Ovary (tissue), 9 donors: ENCODE results near the gene TADA2B. TPM values are rescaled to one million over a fixed set of nuclear protein-coding genes. Genes with fewer than 3 reads are reported as not detected.

Source experiments
- DNase-seq, 5 donors: peaks; one replicate each; pipeline ENCODE4 v3.0.0-alpha.2; 2019 to 2020
- H3K27ac ChIP-seq, 2 donors: fragments of 200-600 bp; one replicate each; pipeline versions ENCODE4 v1.5.1 to v1.8.0; 2019 to 2022
- H3K27me3 ChIP-seq: fragments of 200-600 bp; one replicate; pipeline ENCODE4 v1.8.0; 2022
- H3K36me3 ChIP-seq: fragments of 200-600 bp; sonication (generic); one replicate; pipeline ENCODE4 v1.5.1; 2019
- H3K4me1 ChIP-seq: one replicate; pipeline ENCODE4 v1.8.1; 2013; ENCODE audit warnings: mild to moderate bottlenecking, moderate library complexity; ENCODE audit not compliant: insufficient read depth
- H3K4me3 ChIP-seq: fragments of 200-600 bp; sonication (generic); one replicate; pipeline ENCODE4 v1.5.1; 2017
- H3K9me3 ChIP-seq, 2 donors: fragments of 200-600 bp in 1 of 2; sonication (generic) in 1 of 2; one replicate each; pipeline versions ENCODE4 v1.5.1 to v1.8.1; 2013 to 2019; ENCODE audit warnings: mild to moderate bottlenecking in 1 of 2, moderate library complexity in 1 of 2
- EP300 ChIP-seq: sonication (generic); formaldehyde crosslinking; IDR thresholded peaks from one replicate; pipeline ENCODE4 v1.6.1; 2017; ENCODE audit warnings: antibody characterized with exemption
- POLR2A ChIP-seq: fragments of 450-650 bp; IDR thresholded peaks from one replicate; pipeline ENCODE4 v1.6.1; 2017; ENCODE audit warnings: antibody characterized with exemption, mild to moderate bottlenecking, moderate library complexity
- WGBS, 3 donors: extraction: QIAGEN DNeasy Blood & Tissue Kit in 1 of 3; methylation state at CpG; one replicate each; pipeline versions ENCODE4 v1.1.5 to v1.1.7; 2013 to 2017; 5-methylcytosine and 5-hydroxymethylcytosine counted together
- intact Hi-C, 4 donors: fragments of 100-400 bp; cut with DNase I; formaldehyde crosslinking; loops; one replicate each; pipeline versions ENCODE4 v1.11.0 to v1.15.1; 2022 to 2023
- polyA plus RNA-seq, 2 donors: library from polyadenylated mRNA; stranded (reverse); fragments of 200-250 nt in 1 of 2; fragments of 350-450 nt in 1 of 2; fragmentation: Illumina TruSeq in 1 of 2; extraction: RNeasy Lipid Tissue Mini Kit (QIAGEN cat#74804) in 1 of 2; gene quantifications; one replicate each; pipeline ENCODE4 v1.2.3, GENCODE V29; 2013 to 2014
- total RNA-seq, 7 donors: library from RNA; depleted of rRNA in 2 of 7; stranded (reverse); fragments of >200 nt in 2 of 7; fragmentation: NEBNext Ultra II Directional in 3 of 7; extraction: Animal tissue kit (Norgen Biotek cat#: 25700) in 3 of 7; gene quantifications; one replicate each; pipeline versions ENCODE4 v1.1.0 to v1.2.4, GENCODE V29; 2016 to 2023
- TF ChIP-seq, protein P1 (sequence below), 3 donors: fragments of 450-650 bp in 2 of 3; fragments of 200-600 bp in 1 of 3; IDR thresholded peaks; one replicate each; pipeline versions ENCODE4 v1.5.1 to v1.8.0; 2016 to 2022; ENCODE audit warnings: antibody characterized with exemption in 3 of 3, mild to moderate bottlenecking in 1 of 3
- donor health status: DM: no; HTN: no; CAD: no; lungs with moderate emphysema.
- donor health status: DM: no; HTN: no; CAD: no.
- donor health status: Bipolar disorder and iron deficiency.
- donor health status: DM: yes; HTN: yes; CAD: no.
- donor health status: DM: no; HTN: no; CAD: no.
- donor health status: DM: yes; HTN: yes; CAD: no.

Gene TADA2B
- total and polyA plus RNA-seq, 9 donors, result 11.9 to 31.6 (median 26.8) TPM

DNA sequence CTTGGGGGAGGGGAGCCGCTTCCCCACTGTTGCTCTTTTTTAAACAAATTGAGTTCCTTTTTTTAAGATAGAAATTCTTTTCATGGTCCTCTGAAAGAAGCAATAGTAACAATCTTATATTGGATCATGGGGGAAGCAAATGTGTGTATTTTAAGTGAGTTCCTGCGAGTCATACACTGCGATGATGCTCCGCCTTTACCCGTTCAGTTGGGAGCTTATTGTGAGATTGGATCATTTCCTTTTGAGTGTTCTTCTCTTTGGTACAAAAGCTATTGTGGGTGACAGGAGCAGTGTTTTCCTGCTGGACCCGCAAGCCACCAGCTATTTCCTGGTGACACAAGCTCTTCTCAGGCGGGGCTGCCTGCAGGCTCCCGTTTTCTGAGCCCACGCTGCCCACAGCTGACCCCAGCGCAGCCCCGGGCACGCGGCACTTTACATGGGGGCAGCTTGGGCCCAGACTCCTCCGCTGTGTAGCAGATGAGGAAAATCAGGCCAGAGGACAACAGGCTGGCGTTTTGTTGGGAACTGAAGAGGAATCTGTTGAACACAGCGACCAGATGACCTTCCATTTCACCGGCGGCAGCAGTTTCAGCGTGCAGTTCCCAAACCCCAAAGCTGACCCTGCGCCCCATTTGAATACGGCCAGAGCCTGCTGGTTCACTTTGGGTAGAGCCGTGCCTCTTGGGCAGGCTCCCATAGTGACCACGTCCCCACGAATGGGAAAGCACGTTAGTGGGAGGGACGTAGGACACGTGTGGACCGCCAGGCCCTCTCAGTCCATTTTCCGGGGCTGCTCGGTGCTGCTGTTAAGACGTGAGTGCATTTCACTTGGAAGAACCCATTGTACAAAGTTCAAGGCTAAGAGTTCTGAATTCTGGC lies 12.2 kb downstream of the TADA2B start:
- TF ChIP-seq POLR2A, result no peak
- no peak for TF ChIP-seq EP300
- TF ChIP-seq, protein P1, sequence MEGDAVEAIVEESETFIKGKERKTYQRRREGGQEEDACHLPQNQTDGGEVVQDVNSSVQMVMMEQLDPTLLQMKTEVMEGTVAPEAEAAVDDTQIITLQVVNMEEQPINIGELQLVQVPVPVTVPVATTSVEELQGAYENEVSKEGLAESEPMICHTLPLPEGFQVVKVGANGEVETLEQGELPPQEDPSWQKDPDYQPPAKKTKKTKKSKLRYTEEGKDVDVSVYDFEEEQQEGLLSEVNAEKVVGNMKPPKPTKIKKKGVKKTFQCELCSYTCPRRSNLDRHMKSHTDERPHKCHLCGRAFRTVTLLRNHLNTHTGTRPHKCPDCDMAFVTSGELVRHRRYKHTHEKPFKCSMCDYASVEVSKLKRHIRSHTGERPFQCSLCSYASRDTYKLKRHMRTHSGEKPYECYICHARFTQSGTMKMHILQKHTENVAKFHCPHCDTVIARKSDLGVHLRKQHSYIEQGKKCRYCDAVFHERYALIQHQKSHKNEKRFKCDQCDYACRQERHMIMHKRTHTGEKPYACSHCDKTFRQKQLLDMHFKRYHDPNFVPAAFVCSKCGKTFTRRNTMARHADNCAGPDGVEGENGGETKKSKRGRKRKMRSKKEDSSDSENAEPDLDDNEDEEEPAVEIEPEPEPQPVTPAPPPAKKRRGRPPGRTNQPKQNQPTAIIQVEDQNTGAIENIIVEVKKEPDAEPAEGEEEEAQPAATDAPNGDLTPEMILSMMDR (IDR thresholded peaks at IDR 0.05), result no peak
- intact Hi-C loops, result loop anchor here in 1 of 4 donors (1.0 kb wide), 1 partner anchor 40 kb away; no protein-coding TSS in a partner anchor
- no peaks in the 10 kb centered on the region for H3K36me3 ChIP-seq
- H3K27me3 ChIP-seq, result no peaks in the 10 kb centered on the region
- DNase-seq, result peak in 1 of 5 donors; percentile 13
- no peak overlapping the region for H3K4me3 ChIP-seq
- no peak overlapping the region for H3K27ac ChIP-seq
- no peaks in the 10 kb centered on the region for H3K9me3 ChIP-seq
- WGBS, 3 donors, result 87 to 88% (median 88%) methylated on average over 31 of the region's 31 CpGs
- H3K4me1 ChIP-seq, result peaks cover 7% of the 10 kb centered on the region

DNA sequence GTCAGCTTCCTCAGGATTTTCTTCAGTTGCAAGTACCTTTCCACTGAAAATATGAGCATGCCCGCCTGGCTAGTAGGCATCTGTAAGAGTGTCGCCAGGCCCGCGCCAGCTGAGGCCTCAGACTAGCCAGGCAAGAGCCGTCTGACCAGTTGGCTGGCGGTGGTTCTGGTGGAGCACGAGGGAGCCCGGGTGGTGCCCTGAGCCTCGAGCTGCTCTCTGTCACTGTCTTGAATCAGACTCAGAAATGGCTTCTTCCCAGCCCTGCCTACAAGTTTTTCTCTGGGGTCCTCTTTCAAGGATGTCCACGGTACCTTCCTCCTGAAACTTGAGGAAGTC lies 12.8 kb downstream of the TADA2B start:
- intact Hi-C loops, result loop anchor here in 1 of 4 donors (1.0 kb wide), 1 partner anchor 41 kb away; no protein-coding TSS in a partner anchor
- TF ChIP-seq, protein P1 (IDR thresholded peaks at IDR 0.05), result no peak
- TF ChIP-seq POLR2A, result no peak
- TF ChIP-seq EP300, result no peak
- Histone ChIP-seq H3K4me1 (peaks cover 3% of the 10 kb centered on the region), H3K27me3 (no peaks in the 10 kb centered on the region), H3K9me3 (no peaks in the 10 kb centered on the region), H3K27ac (no peak overlapping the region), H3K36me3 (no peaks in the 10 kb centered on the region), H3K4me3 (no peak overlapping the region)
- DNase-seq, result peak in 1 of 5 donors; percentile 10
- WGBS, 3 donors, result 91 to 94% (median 93%) methylated on average over 10 of the region's 10 CpGs

DNA sequence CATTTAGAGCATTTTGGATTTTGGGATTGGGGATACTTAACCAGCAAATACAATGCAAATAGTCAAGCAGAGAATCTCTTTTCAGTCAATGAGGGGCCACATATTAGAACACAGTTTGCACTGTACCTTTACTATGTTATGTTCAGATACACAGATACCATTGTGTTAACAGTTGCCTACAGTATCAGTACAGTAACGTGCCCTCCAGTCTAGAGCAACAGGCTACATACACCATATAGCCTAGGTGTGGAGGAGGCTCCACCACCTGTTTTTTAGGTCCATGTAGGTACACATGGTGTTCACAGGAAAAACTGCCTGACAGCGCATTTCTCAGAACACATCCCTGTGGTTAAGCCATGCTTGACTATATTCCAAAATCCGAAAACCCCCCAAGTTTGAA lies 15.6 kb downstream of the TADA2B start:
- Histone ChIP-seq H3K4me3 (no peak overlapping the region), H3K4me1 (no peaks in the 10 kb centered on the region), H3K27ac (no peak overlapping the region), H3K36me3 (no peaks in the 10 kb centered on the region), H3K9me3 (no peaks in the 10 kb centered on the region), H3K27me3 (no peaks in the 10 kb centered on the region)
- WGBS, 3 donors, result 90 to 93% (median 90%) methylated on average over 3 of the region's 3 CpGs
- TF ChIP-seq, protein P1 (IDR thresholded peaks at IDR 0.05), result no peak
- TF ChIP-seq EP300 (no peak), POLR2A (no peak)
- peak in 1 of 5 donors; percentile 2 for DNase-seq
- intact Hi-C loops, result no loop called here

DNA sequence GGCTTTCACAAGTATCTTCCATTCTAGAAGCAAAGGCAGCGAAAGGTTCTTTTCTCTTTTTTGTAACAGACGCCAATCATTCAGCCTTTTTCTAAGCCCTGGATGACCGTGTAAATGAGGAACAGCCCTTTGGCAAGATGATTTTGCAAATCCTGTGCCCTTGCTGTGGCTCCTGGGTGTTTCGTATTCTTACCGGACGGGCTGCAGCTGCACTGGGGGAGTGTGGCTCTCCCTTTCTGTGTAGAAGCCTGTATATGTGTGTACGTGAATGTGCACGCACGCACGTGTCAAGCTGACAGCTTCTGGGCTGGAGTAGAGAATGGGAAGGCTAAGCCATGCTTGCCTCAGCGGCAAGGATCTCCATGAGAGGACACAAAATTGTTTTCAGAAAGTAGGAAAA lies 16.5 kb downstream of the TADA2B start:
- 86 to 88% (median 87%) methylated on average over 11 of the region's 11 CpGs for WGBS, 3 donors
- DNase-seq, result peak in 1 of 5 donors; percentile 14
- H3K4me3 ChIP-seq, result no peak overlapping the region
- intact Hi-C loops, result no loop called here
- no peaks in the 10 kb centered on the region for H3K27me3 ChIP-seq
- no peaks in the 10 kb centered on the region for H3K36me3 ChIP-seq
- H3K4me1 ChIP-seq, result no peaks in the 10 kb centered on the region
- H3K9me3 ChIP-seq, result no peaks in the 10 kb centered on the region
- TF ChIP-seq, protein P1 (IDR thresholded peaks at IDR 0.05), result no peak
- TF ChIP-seq POLR2A, result no peak
- TF ChIP-seq EP300, result no peak
- H3K27ac ChIP-seq, result no peak overlapping the region
